HEK293T (cell line): Measurements from ENCODE around the gene MS4A6E.

ENCODE experiments used
- CTCF ChIA-PET: fragments of 350-600 bp; formaldehyde crosslinking; extraction: SDS; loops from one replicate; lab custom pipeline; 2021; ENCODE audit warnings: antibody characterized with exemption, inconsistent platforms; lab: Yijun Ruan, JAX
- POLR2A ChIA-PET: fragments of 350-600 bp; formaldehyde crosslinking; extraction: SDS; loops from one replicate; lab custom pipeline; 2020; ENCODE audit warnings: antibody characterized with exemption, inconsistent platforms; lab: Yijun Ruan, JAX
- DNase-seq: peaks from one replicate; pipeline ENCODE4 v3.0.0; 2012; ENCODE audit warnings: mixed read lengths; ENCODE audit errors: extremely low spot score
- ARNT ChIP-seq: fragments of 450-650 bp; IDR thresholded peaks from 2 replicates; pipeline ENCODE4 v1.6.1; 2017; ENCODE audit warnings: mild to moderate bottlenecking
- BHLHE40 ChIP-seq: fragments of 450-650 bp; IDR thresholded peaks from 2 replicates; pipeline ENCODE4 v1.6.1; 2016; ENCODE audit warnings: mild to moderate bottlenecking, moderate library complexity, borderline replicate concordance
- CTBP1 ChIP-seq: fragments of 450-650 bp; IDR thresholded peaks from 2 replicates; pipeline ENCODE4 v1.6.1; 2016; ENCODE audit warnings: borderline replicate concordance
- ELF4 ChIP-seq: fragments of 450-650 bp; IDR thresholded peaks from 2 replicates; pipeline ENCODE4 v1.6.1; 2017; ENCODE audit warnings: antibody characterized with exemption
- FOXA1 ChIP-seq: fragments of 450-650 bp; IDR thresholded peaks from 2 replicates; pipeline ENCODE4 v1.6.1; 2016; ENCODE audit warnings: mild to moderate bottlenecking
- FOXK2 ChIP-seq: fragments of 450-650 bp; IDR thresholded peaks from 2 replicates; pipeline ENCODE4 v1.6.1; 2016; ENCODE audit warnings: mild to moderate bottlenecking
- FOXM1 ChIP-seq: fragments of 450-650 bp; IDR thresholded peaks from 2 replicates; pipeline ENCODE4 v1.6.1; 2017; ENCODE audit warnings: mild to moderate bottlenecking, borderline replicate concordance
- HDGF ChIP-seq: fragments of 450-650 bp; IDR thresholded peaks from 2 replicates; pipeline ENCODE4 v1.6.1; 2017; ENCODE audit warnings: antibody characterized with exemption, borderline replicate concordance
- L3MBTL2 ChIP-seq: fragments of 450-650 bp; conservative IDR thresholded peaks from 2 replicates; pipeline ENCODE4 v1.6.1; 2016; ENCODE audit warnings: mild to moderate bottlenecking
- LEF1 ChIP-seq: fragments of 450-650 bp; IDR thresholded peaks from 2 replicates; pipeline ENCODE4 v1.6.1; 2017; ENCODE audit warnings: mild to moderate bottlenecking, borderline replicate concordance
- NFRKB ChIP-seq: fragments of 450-650 bp; IDR thresholded peaks from 2 replicates; pipeline ENCODE4 v1.6.1; 2016; ENCODE audit warnings: mild to moderate bottlenecking, moderate library complexity
- SP1 ChIP-seq: fragments of 450-650 bp; IDR thresholded peaks from 2 replicates; pipeline ENCODE4 v1.6.1; 2017
- SUZ12 ChIP-seq: fragments of 450-650 bp; IDR thresholded peaks from 2 replicates; pipeline ENCODE4 v1.6.1; 2016; ENCODE audit warnings: mild to moderate bottlenecking
- TARDBP ChIP-seq: fragments of 450-650 bp; IDR thresholded peaks from 2 replicates; pipeline ENCODE4 v1.6.1; 2016
- ZNF384 ChIP-seq: fragments of 450-650 bp; IDR thresholded peaks from 2 replicates; pipeline ENCODE4 v1.6.1; 2016
- TF ChIP-seq, protein P1 (sequence below): fragments of 450-650 bp; IDR thresholded peaks from 2 replicates; pipeline ENCODE4 v1.6.1; 2016

Gene MS4A6E

GRCh38 chr11:60315871-60316270, 11.2 kb upstream of the MS4A6E start:
- DNase-seq, result no peak
- CTCF ChIA-PET, result no interaction called here
- POLR2A ChIA-PET, result no interaction called here
- no peak for TF ChIP-seq ELF4
- TF ChIP-seq BHLHE40, result no peak
- no peak for TF ChIP-seq TARDBP
- TF ChIP-seq FOXA1, result no peak
- TF ChIP-seq, protein P1, sequence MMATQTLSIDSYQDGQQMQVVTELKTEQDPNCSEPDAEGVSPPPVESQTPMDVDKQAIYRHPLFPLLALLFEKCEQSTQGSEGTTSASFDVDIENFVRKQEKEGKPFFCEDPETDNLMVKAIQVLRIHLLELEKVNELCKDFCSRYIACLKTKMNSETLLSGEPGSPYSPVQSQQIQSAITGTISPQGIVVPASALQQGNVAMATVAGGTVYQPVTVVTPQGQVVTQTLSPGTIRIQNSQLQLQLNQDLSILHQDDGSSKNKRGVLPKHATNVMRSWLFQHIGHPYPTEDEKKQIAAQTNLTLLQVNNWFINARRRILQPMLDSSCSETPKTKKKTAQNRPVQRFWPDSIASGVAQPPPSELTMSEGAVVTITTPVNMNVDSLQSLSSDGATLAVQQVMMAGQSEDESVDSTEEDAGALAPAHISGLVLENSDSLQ, result no peak
- no peak for TF ChIP-seq CTBP1
- no peak for TF ChIP-seq ARNT
- TF ChIP-seq SP1, result no peak
- no peak for TF ChIP-seq L3MBTL2
- no peak for TF ChIP-seq FOXM1

- TF ChIP-seq LEF1 (no peak), FOXK2 (no peak), L3MBTL2 (no peak), TARDBP (no peak), ARNT (no peak)
- DNase-seq, result no peak
- ChIA-PET CTCF (no interaction called here), POLR2A (no interaction called here)
Observed at GRCh38 chr11:60316317-60316716, 10.7 kb upstream of the MS4A6E start.

DNA sequence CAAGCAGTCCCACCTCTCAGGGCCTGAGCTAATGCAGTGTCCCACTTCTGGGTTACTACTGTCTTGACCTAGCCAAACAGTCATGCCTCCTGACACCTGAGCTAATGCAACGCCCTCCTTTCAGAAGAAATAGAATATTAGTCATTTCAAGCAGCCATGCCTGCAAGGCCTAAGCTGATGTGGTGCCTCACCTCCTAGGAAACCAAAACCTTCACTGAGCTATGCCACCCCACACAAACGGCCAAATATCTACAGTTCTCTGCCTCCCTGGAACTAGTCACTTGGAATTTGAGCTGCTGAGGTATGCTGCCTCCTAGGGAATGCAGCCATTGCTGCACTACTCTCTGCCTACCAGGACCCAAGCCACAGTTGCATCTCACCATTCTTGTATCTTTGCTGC, 8.3 kb upstream of the MS4A6E start:
- no peak for DNase-seq
- CTCF ChIA-PET, result no interaction called here
- POLR2A ChIA-PET, result no interaction called here
- no peak for TF ChIP-seq SUZ12
- no peak for TF ChIP-seq ELF4
- no peak for TF ChIP-seq ARNT

DNA sequence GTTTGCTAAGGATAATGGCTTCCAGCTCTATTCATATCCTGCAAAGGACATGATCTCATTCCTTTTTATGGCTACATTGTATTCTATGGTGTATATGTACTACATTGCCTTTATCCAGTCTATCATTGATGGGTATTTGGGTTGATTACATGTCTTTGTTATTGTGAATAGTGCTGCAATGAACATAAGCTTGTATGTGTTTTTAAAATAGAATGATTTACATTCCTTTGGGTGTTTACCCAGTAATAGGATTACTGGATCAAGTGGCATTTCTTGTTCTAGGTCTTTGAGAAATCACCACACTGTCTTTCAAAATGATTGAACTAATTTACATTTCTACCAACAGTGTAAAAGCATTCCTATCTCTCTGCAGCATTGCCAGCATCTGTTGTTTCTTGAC, 6.0 kb upstream of the MS4A6E start:
- no peak for DNase-seq
- POLR2A ChIA-PET, result no interaction called here
- CTCF ChIA-PET, result no interaction called here
- no peak for TF ChIP-seq CTBP1
- TF ChIP-seq ZNF384, result no peak
- no peak for TF ChIP-seq FOXM1
- no peak for TF ChIP-seq LEF1
- TF ChIP-seq FOXK2, result no peak
- TF ChIP-seq HDGF, result no peak
- TF ChIP-seq L3MBTL2, result no peak
- TF ChIP-seq SP1, result no peak
- no peak for TF ChIP-seq FOXA1
- TF ChIP-seq, protein P1, result no peak
- no peak for TF ChIP-seq ARNT
- TF ChIP-seq TARDBP, result no peak
- no peak for TF ChIP-seq NFRKB
- TF ChIP-seq BHLHE40, result no peak
- no peak for TF ChIP-seq SUZ12
- no peak for TF ChIP-seq ELF4

GRCh38 chr11:60328460-60328859, 1.4 kb downstream of the MS4A6E start:
- ChIA-PET CTCF (no interaction called here), POLR2A (no interaction called here)
- DNase-seq, result no peak
- TF ChIP-seq CTBP1, result no peak
- no peak for TF ChIP-seq L3MBTL2
- no peak for TF ChIP-seq FOXM1
- no peak for TF ChIP-seq BHLHE40
- TF ChIP-seq LEF1, result no peak
- TF ChIP-seq TARDBP, result no peak
- TF ChIP-seq ZNF384, result no peak
- no peak for TF ChIP-seq HDGF
- TF ChIP-seq ELF4, result no peak
- TF ChIP-seq NFRKB, result no peak
- TF ChIP-seq SP1, result no peak
- TF ChIP-seq FOXK2, result no peak
- no peak for TF ChIP-seq ARNT
- TF ChIP-seq, protein P1, result no peak
- no peak for TF ChIP-seq SUZ12
- TF ChIP-seq FOXA1, result no peak

GRCh38 chr11:60332846-60333245, 5.8 kb downstream of the MS4A6E start:
- ChIA-PET POLR2A (no interaction called here), CTCF (interaction anchor here (0.6 to 1.2 kb wide), 2 partner anchors 12 to 1228 kb away, joined by 4 to 5 read pairs; no protein-coding TSS in a partner anchor)

More at GRCh38 chr11:60332846-60333245, 5.8 kb downstream of the MS4A6E start:
- DNase-seq, result no peak
- TF ChIP-seq HDGF (no peak), TARDBP (no peak)
- TF ChIP-seq, protein P1, result no peak
